ENCODE data around the gene RAI2.

Gene RAI2

DNA sequence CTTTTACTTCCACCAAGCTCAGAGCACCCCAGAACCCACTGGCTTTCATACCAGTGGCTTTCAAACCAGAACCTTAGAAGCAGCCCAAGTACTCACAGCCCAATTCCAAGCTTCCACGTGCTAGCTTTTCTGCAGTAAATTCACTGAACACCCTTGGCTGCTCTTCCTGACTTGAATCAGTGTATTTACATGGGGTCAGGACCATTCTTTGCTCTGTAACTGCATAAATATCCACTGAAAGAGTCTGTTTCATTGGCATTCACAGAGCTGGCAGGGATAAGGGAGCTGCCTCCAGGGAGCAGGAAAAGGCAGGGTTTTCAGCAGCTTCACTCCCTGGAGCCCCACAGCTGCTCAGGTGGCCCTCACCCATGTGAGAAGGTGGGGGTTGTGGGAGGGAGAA, 43.8 kb downstream of the RAI2 start:
- no peak overlapping the region for H3K4me2 ChIP-seq (ENCODE audit: low read depth, low read length, poor library complexity, severe bottlenecking)
- no peaks in the 10 kb centered on the region for H3K9me2 ChIP-seq (replicated peaks; ENCODE audit: low read depth, low read length)
- no peak overlapping the region for H2AFZ ChIP-seq (ENCODE audit: low read length)
- H3K9me3 ChIP-seq (ENCODE audit: insufficient read depth, low read depth, low read length), result no peaks in the 10 kb centered on the region
- H3K9ac ChIP-seq (ENCODE audit: low read depth, low read length, poor library complexity, severe bottlenecking), result no peak overlapping the region
- TF ChIP-seq, protein P1, sequence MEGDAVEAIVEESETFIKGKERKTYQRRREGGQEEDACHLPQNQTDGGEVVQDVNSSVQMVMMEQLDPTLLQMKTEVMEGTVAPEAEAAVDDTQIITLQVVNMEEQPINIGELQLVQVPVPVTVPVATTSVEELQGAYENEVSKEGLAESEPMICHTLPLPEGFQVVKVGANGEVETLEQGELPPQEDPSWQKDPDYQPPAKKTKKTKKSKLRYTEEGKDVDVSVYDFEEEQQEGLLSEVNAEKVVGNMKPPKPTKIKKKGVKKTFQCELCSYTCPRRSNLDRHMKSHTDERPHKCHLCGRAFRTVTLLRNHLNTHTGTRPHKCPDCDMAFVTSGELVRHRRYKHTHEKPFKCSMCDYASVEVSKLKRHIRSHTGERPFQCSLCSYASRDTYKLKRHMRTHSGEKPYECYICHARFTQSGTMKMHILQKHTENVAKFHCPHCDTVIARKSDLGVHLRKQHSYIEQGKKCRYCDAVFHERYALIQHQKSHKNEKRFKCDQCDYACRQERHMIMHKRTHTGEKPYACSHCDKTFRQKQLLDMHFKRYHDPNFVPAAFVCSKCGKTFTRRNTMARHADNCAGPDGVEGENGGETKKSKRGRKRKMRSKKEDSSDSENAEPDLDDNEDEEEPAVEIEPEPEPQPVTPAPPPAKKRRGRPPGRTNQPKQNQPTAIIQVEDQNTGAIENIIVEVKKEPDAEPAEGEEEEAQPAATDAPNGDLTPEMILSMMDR (conservative IDR thresholded peaks at IDR 0.05; ENCODE audit: low read length), result no peak
- no peak for TF ChIP-seq EZH2phosphoT487 (IDR thresholded peaks at IDR 0.05; ENCODE audit: borderline replicate concordance)
- no peaks in the 10 kb centered on the region for H3K36me3 ChIP-seq (ENCODE audit: insufficient read depth, low read length)
- H3K79me2 ChIP-seq (ENCODE audit: insufficient read depth, low read length), result no peaks in the 10 kb centered on the region
- H3K4me3 ChIP-seq (ENCODE audit: low read length, poor library complexity, severe bottlenecking), result no peak overlapping the region
- H3F3A ChIP-seq (ENCODE audit: low read depth), result no peaks in the 10 kb centered on the region
- H3K27me3 ChIP-seq (ENCODE audit: insufficient read depth, low read length, poor library complexity, severe bottlenecking), result no peaks in the 10 kb centered on the region
- H4K20me1 ChIP-seq (ENCODE audit: insufficient read depth, low read length, poor library complexity, severe bottlenecking), result no peaks in the 10 kb centered on the region
- H3K4me1 ChIP-seq (ENCODE audit: insufficient read depth, low read length, poor library complexity, severe bottlenecking), result no peaks in the 10 kb centered on the region

GRCh38 chrX:17814557-17814956, 46.5 kb downstream of the RAI2 start:
- H3K9me3 ChIP-seq (ENCODE audit: insufficient read depth, low read depth, low read length), result no peaks in the 10 kb centered on the region
- no peaks in the 10 kb centered on the region for H3F3A ChIP-seq (ENCODE audit: low read depth)
- H4K20me1 ChIP-seq (ENCODE audit: insufficient read depth, low read length, poor library complexity, severe bottlenecking), result no peaks in the 10 kb centered on the region
- H3K4me1 ChIP-seq (ENCODE audit: insufficient read depth, low read length, poor library complexity, severe bottlenecking), result no peaks in the 10 kb centered on the region
- H3K79me2 ChIP-seq (ENCODE audit: insufficient read depth, low read length), result no peaks in the 10 kb centered on the region
- no peak overlapping the region for H3K9ac ChIP-seq (ENCODE audit: low read depth, low read length, poor library complexity, severe bottlenecking)
- no peaks in the 10 kb centered on the region for H3K36me3 ChIP-seq (ENCODE audit: insufficient read depth, low read length)
- H3K27me3 ChIP-seq (ENCODE audit: insufficient read depth, low read length, poor library complexity, severe bottlenecking), result no peaks in the 10 kb centered on the region
- H3K9me2 ChIP-seq (replicated peaks; ENCODE audit: low read depth, low read length), result no peaks in the 10 kb centered on the region
- TF ChIP-seq EZH2phosphoT487 (IDR thresholded peaks at IDR 0.05; ENCODE audit: borderline replicate concordance), result no peak
- TF ChIP-seq, protein P1 (conservative IDR thresholded peaks at IDR 0.05; ENCODE audit: low read length), result no peak
- H2AFZ ChIP-seq (ENCODE audit: low read length), result no peak overlapping the region
- H3K4me3 ChIP-seq (ENCODE audit: low read length, poor library complexity, severe bottlenecking), result no peak overlapping the region
- H3K4me2 ChIP-seq (ENCODE audit: low read depth, low read length, poor library complexity, severe bottlenecking), result no peak overlapping the region

DNA sequence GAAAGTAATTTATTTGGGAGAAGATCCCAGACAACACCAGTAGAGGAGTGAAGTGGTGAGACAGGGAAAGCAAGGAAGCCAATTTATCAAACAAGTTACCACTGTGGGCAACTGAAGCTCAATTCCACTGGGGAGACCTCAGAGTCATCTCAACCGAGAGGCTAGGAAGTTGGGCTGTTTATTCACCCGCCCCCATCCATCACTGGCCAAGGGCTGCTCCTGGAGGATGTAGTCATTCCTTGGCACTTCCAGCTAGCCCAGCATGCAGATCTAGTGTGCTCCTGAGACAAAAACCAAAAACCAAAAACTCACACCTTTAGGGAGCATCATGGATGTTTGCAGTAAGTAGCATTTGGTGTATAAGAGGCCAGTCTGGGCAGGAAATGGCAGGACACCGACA, 47.0 kb downstream of the RAI2 start:
- Histone ChIP-seq H3K9me2 (replicated peaks; ENCODE audit: low read depth, low read length) (no peaks in the 10 kb centered on the region), H3K4me1 (ENCODE audit: insufficient read depth, low read length, poor library complexity, severe bottlenecking) (no peaks in the 10 kb centered on the region), H3K36me3 (ENCODE audit: insufficient read depth, low read length) (no peaks in the 10 kb centered on the region), H3K79me2 (ENCODE audit: insufficient read depth, low read length) (no peaks in the 10 kb centered on the region), H3F3A (ENCODE audit: low read depth) (no peaks in the 10 kb centered on the region), H3K4me3 (ENCODE audit: low read length, poor library complexity, severe bottlenecking) (no peak overlapping the region), H3K4me2 (ENCODE audit: low read depth, low read length, poor library complexity, severe bottlenecking) (no peak overlapping the region), H3K27me3 (ENCODE audit: insufficient read depth, low read length, poor library complexity, severe bottlenecking) (no peaks in the 10 kb centered on the region), H3K9ac (ENCODE audit: low read depth, low read length, poor library complexity, severe bottlenecking) (no peak overlapping the region), H4K20me1 (ENCODE audit: insufficient read depth, low read length, poor library complexity, severe bottlenecking) (no peaks in the 10 kb centered on the region), H2AFZ (ENCODE audit: low read length) (no peak overlapping the region), H3K9me3 (ENCODE audit: insufficient read depth, low read depth, low read length) (no peaks in the 10 kb centered on the region)
- no peak for TF ChIP-seq EZH2phosphoT487 (IDR thresholded peaks at IDR 0.05; ENCODE audit: borderline replicate concordance)
- TF ChIP-seq, protein P1 (conservative IDR thresholded peaks at IDR 0.05; ENCODE audit: low read length), result no peak

Data from Loucy (cell line).